HG03064 (cell line): ENCODE results near the gene SRPK2.
"Not testable (repeated sequence)": the region's sequence is repeated elsewhere in the genome, so short reads cannot be mapped to it uniquely, and the experiment has no call there.

ENCODE experiments used
- ATAC-seq: cut with Tn5 transposase; IDR thresholded peaks from one replicate; pipeline ENCODE4 v1.9.1; 2021; ENCODE audit warnings: low read depth; ENCODE audit not compliant: unreplicated experiment

Gene SRPK2

DNA sequence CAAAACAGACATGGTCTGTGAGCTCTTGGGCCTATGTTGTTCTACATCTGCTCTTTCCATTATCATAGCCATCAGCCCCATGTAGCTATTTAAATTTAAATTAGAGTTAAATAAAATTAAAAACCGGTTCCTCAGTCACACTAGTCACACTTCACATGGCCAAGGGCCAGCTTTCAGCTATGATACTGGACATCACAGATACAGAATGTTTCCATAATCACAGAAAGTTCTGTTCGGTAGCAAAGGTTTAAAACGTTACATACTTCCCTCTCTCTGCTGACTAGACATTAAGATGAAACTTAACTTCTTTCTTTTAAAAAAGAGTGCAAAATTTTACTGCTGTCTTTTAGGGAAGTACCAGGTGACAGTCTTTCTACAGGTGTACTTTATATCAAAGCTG lies 43.0 kb downstream of the SRPK2 start:
- ATAC-seq = no peak

DNA sequence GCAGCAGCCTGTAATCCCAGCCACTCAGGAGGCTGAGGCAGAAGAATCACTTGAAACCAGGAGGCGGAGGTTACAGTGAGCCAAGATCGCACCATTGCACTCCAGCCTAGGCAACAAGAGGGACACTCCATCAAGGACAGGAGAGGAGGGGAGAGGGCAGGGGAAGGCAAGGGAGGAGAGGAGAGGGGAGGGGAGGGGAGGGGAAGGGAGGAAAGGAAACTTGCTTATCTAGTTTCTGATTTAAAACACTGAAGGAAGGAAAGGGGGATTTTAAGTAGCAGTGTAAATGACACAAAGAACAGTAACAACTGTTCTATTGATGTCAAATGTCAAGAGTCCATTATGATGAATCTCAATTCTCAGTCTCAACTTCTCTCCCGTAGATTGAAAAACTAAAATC lies 43.7 kb downstream of the SRPK2 start:
- ATAC-seq = no peak

DNA sequence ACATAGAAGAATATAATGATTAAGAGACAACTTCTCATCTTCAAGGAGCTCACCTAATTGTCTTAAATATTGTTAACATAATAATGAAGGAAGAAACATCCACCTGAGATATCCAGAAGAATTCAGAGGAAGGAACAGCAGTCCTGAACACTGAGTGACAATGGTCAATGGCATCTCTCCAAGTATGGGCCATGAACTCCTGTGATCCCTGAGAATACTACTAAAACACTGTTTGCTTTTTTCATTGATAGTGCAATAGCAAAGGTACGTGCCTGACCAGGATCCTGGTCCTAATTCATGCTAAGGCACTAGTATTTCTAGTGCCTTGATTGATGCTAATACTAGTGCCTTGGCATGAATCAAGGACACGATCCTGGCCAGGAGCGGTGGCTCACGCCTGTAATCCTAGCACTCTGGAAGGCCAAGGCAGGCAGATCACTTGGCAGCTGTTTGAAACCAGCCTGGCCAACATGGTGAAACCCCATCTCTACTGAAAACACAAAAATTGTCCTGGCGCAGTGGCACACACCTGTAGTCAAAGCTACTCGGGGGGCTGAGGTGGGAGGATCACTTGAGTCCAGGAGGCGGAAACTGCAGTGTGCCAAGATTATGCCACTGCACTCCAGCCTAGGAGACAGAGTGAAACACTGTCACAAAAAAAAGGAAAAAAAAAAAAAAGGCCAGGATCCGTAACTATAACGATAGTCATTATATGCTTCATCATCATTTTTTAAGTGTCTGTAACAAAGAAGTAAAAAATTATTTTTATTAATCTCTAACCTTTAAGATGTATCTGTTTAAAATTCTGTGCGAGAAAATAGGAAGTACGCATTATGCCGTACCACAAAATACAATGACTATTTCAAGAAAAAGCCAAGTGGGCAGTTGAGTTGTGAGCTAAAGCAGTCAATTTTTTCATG lies 49.1 kb downstream of the SRPK2 start:
- no peak for ATAC-seq

DNA sequence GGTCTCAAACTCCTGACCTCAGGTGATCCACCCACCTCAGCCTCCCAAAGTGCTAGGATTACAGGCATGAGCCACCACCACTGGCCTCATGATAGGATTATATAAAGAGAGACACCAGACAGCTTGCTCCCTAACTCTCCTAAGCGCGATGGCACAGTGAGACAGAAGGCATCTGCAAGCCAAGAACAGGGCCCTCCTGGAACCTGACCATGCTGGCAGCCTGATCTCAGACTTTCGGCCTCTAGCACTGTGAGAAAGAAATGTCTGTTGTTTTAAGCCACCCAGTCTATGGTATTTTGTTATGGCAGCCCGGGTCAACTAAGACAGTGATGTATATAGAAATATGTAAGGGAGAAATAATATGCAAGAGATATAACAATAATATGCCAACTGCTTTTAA lies 51.2 kb downstream of the SRPK2 start:
- no peak for ATAC-seq

DNA sequence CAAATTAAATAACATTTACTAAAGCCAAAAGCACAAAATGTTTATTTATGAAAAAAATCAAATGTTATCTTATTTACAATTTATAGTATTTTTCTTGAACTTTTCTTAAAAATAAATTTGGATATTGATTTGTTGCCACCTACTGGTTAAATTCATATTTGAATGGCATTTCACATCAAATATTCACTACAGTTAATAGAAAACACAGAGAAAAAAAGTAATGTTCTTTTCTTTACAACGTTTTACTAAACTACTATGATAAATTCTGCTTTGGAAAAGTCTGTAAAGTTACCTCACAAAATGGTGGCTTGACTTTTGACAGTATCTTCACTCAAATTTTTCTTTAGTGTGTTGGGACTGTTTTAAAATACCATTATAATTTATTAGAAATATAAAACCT lies 52.7 kb downstream of the SRPK2 start:
- no peak for ATAC-seq

- not testable (repeated sequence) for ATAC-seq
Measured at GRCh38 chr7:105332661-105333060, 56.1 kb downstream of the SRPK2 start.

DNA sequence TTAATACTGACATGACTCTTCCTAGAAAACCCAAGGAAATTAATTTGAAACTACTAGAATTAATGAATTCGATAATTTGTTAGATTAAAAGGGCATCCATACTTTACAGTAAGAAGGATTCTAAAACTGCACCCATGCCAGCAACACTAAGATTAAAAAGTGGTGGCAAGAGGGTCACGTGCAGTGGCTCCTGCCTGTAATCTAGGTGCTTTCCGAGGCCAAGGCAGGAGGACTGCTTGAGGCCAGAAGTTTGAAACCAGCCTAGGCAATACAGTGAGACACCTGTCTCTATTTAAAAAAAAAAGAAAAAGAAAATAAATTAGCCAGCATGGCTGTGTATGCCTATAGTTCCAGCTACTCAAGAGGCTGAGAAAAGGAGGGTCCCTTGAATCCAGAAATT lies 58.2 kb downstream of the SRPK2 start:
- no peak for ATAC-seq

GRCh38 chr7:105327201-105327600 lies 61.5 kb downstream of the SRPK2 start:
- ATAC-seq = no peak

DNA sequence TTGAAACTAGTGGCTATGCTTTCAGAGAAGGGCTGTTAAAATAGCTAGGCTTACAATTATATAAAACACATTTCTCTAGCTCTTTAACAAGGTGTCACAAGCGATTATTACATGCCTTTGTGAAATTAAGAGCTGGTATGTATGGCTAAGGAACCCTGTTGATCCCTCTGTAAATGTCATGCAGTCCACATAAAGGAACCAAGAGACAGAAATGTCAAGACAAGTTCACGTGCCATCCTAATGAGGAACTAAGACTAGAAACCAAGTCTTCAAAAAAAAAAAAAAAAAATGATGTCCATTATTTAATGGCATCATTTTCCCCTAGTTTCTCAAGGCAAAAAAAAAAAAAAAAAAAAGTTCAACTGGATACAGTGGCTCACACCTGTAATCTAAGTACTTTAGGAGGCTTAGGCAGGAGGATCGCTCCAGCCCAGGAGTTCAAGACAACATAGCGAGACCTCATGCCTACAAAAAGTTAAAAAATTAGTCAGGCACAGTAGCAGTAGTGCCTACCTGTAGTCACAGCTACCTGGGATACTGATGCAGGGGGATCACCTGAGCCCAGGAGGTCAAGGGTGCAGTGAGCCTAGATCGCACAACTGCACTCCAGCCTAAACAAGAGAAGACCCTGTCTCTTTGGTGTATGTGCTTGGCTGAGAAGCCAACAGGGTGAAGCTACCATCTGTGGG lies 63.4 kb downstream of the SRPK2 start:
- ATAC-seq = peak; percentile 68

DNA sequence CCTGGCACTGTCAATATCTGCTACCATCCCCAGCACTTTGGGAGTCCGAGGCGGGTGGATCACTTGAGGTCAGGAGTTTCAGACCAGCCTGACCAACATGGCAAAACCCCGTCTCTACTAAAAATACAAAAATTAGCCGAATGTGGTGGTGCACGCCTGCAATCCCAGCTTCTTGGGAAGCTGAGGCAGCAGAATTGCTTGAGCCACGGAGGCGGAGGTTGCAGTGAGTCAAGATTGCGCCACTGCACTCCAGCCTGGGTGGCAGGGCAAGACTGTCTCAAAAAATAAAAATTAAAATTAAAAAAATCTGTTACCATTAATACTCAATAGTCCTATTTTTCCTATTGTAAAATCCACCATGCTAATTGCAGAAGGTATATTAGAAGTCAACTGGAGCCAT lies 64.1 kb downstream of the SRPK2 start:
- ATAC-seq = not testable (repeated sequence)

- no peak for ATAC-seq
Measured at GRCh38 chr7:105323366-105323765, 65.4 kb downstream of the SRPK2 start.

- ATAC-seq = no peak
Measured at GRCh38 chr7:105322655-105323277, 66.0 kb downstream of the SRPK2 start.

DNA sequence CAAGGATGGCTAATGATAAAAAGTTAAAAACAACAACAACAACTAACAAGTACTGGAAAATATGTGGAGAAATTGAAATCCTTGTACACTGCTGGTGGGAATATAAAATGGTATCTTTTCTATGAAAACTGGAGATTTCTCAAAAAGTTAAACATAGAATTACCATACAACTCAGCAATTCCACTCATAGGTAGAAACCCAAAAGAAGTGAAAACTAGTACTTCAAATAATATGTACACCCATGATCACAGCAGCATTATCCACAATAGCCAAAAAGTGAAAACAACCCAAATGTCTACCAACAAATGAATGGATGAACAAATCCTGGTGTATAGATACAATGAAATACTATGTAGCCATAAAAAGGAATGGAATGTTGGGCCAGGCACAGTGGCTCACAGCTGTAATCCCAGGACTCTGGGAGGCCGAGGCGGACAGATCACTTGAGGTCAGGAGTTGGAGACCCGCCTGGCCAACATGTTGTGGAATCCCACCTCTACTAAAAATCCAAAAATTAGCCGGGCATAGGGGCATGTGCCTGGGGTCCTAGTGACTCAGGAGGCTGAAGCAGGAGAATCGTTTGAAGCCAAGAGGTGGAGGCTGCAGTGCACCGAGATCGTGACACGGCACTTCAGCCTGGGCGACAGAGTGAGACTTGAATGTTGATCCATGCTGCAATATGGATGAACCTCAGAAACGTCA lies 66.8 kb downstream of the SRPK2 start:
- ATAC-seq = no peak

GRCh38 chr7:105320896-105321295 lies 67.8 kb downstream of the SRPK2 start:
- no peak for ATAC-seq

GRCh38 chr7:105319578-105319977 lies 69.1 kb downstream of the SRPK2 start:
- ATAC-seq = no peak

- ATAC-seq = no peak
Measured at GRCh38 chr7:105316578-105317344, 72.0 kb downstream of the SRPK2 start.

- ATAC-seq = no peak
Measured at GRCh38 chr7:105315357-105315756, 73.4 kb downstream of the SRPK2 start.

GRCh38 chr7:105309235-105310169 lies 79.2 kb downstream of the SRPK2 start:
- no peak for ATAC-seq

GRCh38 chr7:105307163-105307672 lies 81.5 kb downstream of the SRPK2 start:
- ATAC-seq = no peak
